ENCODE measurements around the gene RFX8.

Gene RFX8

GRCh38 chr2:101396316-101396717 is 78.6 kb downstream of the RFX8 start:
- TF ChIP-seq, protein P1, sequence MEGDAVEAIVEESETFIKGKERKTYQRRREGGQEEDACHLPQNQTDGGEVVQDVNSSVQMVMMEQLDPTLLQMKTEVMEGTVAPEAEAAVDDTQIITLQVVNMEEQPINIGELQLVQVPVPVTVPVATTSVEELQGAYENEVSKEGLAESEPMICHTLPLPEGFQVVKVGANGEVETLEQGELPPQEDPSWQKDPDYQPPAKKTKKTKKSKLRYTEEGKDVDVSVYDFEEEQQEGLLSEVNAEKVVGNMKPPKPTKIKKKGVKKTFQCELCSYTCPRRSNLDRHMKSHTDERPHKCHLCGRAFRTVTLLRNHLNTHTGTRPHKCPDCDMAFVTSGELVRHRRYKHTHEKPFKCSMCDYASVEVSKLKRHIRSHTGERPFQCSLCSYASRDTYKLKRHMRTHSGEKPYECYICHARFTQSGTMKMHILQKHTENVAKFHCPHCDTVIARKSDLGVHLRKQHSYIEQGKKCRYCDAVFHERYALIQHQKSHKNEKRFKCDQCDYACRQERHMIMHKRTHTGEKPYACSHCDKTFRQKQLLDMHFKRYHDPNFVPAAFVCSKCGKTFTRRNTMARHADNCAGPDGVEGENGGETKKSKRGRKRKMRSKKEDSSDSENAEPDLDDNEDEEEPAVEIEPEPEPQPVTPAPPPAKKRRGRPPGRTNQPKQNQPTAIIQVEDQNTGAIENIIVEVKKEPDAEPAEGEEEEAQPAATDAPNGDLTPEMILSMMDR (IDR thresholded peaks at IDR 0.05; ENCODE audit: insufficient read depth, low read length, missing control alignments), result no peak
- CTCF ChIA-PET, result interaction anchor here (1.1 to 3.7 kb wide), 6 partner anchors 9 to 413 kb away, joined by 3 to 19 read pairs (median 6); partner anchors contain the start of gene CREG2
- DNase-seq (ENCODE audit: low read depth, low spot score), result peak; percentile 87
- POLR2A ChIA-PET, result no interaction called here
- no peak overlapping the region for H3K4me3 ChIP-seq (ENCODE audit: low read depth, low read length)

DNA sequence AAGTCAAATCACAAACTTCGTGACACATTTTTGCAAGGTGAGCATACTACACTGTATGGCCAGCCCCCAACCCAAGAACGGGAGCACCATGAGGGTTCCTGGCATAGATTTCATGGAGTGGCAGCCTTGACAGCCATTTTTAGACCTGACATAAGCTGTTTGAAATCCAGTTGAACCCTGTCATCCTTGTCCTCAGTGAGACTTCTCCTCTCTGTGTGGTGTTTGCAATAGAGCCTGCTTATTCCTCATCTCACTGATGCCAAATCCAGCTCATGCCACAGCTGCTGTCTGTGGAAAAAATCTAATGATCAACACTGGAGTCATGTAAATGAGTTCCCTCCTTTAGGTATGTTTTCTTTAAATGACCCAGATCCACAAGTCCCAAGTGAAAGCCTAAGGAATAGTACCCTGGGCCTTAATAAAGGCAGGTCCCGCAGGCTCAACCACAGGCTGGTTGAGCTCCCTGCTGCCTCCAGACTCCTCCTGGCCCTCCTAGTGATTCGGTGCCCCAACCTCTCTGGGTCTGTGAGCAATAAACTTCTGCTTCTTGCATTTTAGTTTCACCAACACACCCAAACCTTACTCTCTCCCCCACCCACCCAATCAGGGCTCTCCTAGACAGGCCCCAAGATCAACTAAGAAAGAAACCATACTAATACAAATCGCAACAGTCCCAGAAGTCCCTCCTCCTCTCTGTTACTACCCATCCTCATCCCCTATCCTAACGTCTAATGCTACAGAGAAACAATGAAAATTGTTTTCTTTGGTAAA is 79.2 kb downstream of the RFX8 start:
- ChIA-PET CTCF (interaction anchor here (0.7 to 3.7 kb wide), 7 partner anchors 8 to 414 kb away, joined by 3 to 19 read pairs (median 5); partner anchors contain the start of gene CREG2), POLR2A (no interaction called here)
- TF ChIP-seq, protein P1 (IDR thresholded peaks at IDR 0.05; ENCODE audit: insufficient read depth, low read length, missing control alignments), result no peak
- no peak overlapping the region for H3K4me3 ChIP-seq (ENCODE audit: low read depth, low read length)
- DNase-seq (ENCODE audit: low read depth, low spot score), result no peak

DNA sequence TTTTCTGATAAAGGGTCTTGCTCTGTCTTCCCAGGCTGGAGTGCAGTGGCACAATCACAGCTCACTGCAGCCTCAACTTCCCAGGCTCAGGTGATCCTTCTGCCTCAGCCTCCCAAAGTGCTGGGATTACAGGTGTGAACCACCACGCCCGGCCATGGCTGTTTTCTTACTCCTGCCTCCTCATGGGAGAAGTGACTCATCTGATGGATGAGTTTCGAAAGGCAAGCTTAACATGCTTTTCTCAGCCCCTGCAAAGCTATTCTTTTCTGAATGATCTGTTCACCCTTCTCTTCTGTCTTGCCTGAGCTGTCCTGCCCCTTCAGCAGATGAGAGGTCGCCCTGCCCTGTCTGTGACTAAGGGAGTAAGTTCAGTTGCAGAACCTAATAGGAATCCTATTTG is 86.7 kb downstream of the RFX8 start:
- CTCF ChIA-PET, result interaction anchor here (0.7 to 4.0 kb wide), 19 partner anchors 9 to 367 kb away, joined by 3 to 36 read pairs (median 5); no protein-coding TSS in a partner anchor
- POLR2A ChIA-PET, result no interaction called here
- no peak for DNase-seq (ENCODE audit: low read depth, low spot score)
- TF ChIP-seq, protein P1 (IDR thresholded peaks at IDR 0.05; ENCODE audit: insufficient read depth, low read length, missing control alignments), result no peak
- no peak overlapping the region for H3K4me3 ChIP-seq (ENCODE audit: low read depth, low read length)

- TF ChIP-seq, protein P1 (IDR thresholded peaks at IDR 0.05; ENCODE audit: insufficient read depth, low read length, missing control alignments), result peak; percentile 55
- ChIA-PET CTCF (interaction anchor here (0.6 to 4.0 kb wide), 23 partner anchors 8 to 372 kb away, joined by 3 to 36 read pairs (median 5); no protein-coding TSS in a partner anchor), POLR2A (no interaction called here)
- H3K4me3 ChIP-seq (ENCODE audit: low read depth, low read length), result peak within 1 kb of the TSS; percentile 59
- DNase-seq (ENCODE audit: low read depth, low spot score), result no peak
Measured at GRCh38 chr2:101387151-101387834, 87.6 kb downstream of the RFX8 start, which contains the start of gene CREG2. CREG2 (minus strand) TSS chr2:101387503; CDS start chr2:101387457, 46 bp downstream.

- ChIA-PET CTCF (interaction anchor here (0.6 to 4.0 kb wide), 21 partner anchors 7 to 372 kb away, joined by 3 to 36 read pairs (median 5); no protein-coding TSS in a partner anchor), POLR2A (no interaction called here)
- no peak for DNase-seq (ENCODE audit: low read depth, low spot score)
- H3K4me3 ChIP-seq (ENCODE audit: low read depth, low read length), result peak overlapping the region; percentile 34
- TF ChIP-seq, protein P1 (IDR thresholded peaks at IDR 0.05; ENCODE audit: insufficient read depth, low read length, missing control alignments), result no peak
Measured at GRCh38 chr2:101386599-101387150, 88.2 kb downstream of the RFX8 start.
